SU-DHL-6 (cell line): ENCODE data around the gene SETSIP.
"Not testable (repeated sequence)": the region's sequence is repeated elsewhere in the genome, so short reads cannot be mapped to it uniquely, and the experiment has no call there.

Source experiments
- CTCF ChIP-seq: fragments of 200-600 bp; sonication (generic); IDR thresholded peaks from one replicate; pipeline ENCODE4 v1.5.1; 2017; ENCODE audit warnings: antibody characterized with exemption, mild to moderate bottlenecking, low read length, moderate library complexity; ENCODE audit not compliant: insufficient read depth, poor library complexity, severe bottlenecking
- EZH2phosphoT487 ChIP-seq: fragments of 200-600 bp; sonication (generic), shearing (Covaris generic); conservative IDR thresholded peaks from 2 replicates; pipeline ENCODE4 v1.6.1; 2018; ENCODE audit warnings: mild to moderate bottlenecking, antibody characterized with exemption, low read length, moderate library complexity, mixed read lengths

GRCh38 chr1:92026042-92026441 is 49.2 kb downstream of the SETSIP start:
- not testable (repeated sequence) for TF ChIP-seq CTCF, EZH2phosphoT487
